DND-41 (cell line): ENCODE data around the gene PMP22.
A peak's percentile ranks its signal among the peaks of the same experiment; 100 is the strongest.

ENCODE experiments used
- ATAC-seq: fragments of 200-7000 bp; cut with Tn5 transposase; 3 replicates; pipeline ENCODE4 v1.9.1; 2021; ENCODE audit warnings: low read depth; ENCODE audit not compliant: insufficient read depth
- DNase-seq: peaks from one replicate; pipeline ENCODE4 v3.0.0-alpha.2; 2020
- H2AFZ ChIP-seq: 2 replicates; pipeline ENCODE4 v1.6.0; 2012; ENCODE audit warnings: low read depth, low read length
- H3K27ac ChIP-seq: 2 replicates; pipeline ENCODE4 v1.5.1; 2012; ENCODE audit warnings: low read length, inconsistent platforms
- H3K27me3 ChIP-seq: fragments of 200-600 bp; sonication (generic); 2 replicates; pipeline ENCODE4 v1.6.0; 2012; ENCODE audit warnings: low read length, mild to moderate bottlenecking, inconsistent platforms; ENCODE audit not compliant: insufficient read depth, poor library complexity
- H3K36me3 ChIP-seq: 2 replicates; pipeline ENCODE4 v1.5.1; 2012; ENCODE audit warnings: low read length, inconsistent platforms; ENCODE audit not compliant: insufficient read depth
- H3K4me1 ChIP-seq: 2 replicates; pipeline ENCODE4 v1.5.1; 2012; ENCODE audit warnings: mild to moderate bottlenecking, low read length; ENCODE audit not compliant: insufficient read depth
- H3K4me2 ChIP-seq: 2 replicates; pipeline ENCODE4 v1.6.0; 2012; ENCODE audit warnings: mild to moderate bottlenecking, moderate library complexity, low read length, inconsistent platforms; ENCODE audit not compliant: insufficient read depth
- H3K4me3 ChIP-seq, 2 experiments: fragments of 200-600 bp in 1 of 2; shearing (Covaris generic) in 1 of 2; 2 replicates each; pipeline ENCODE4 v1.5.1; 2012 to 2016; ENCODE audit warnings: inconsistent platforms in 2 of 2, low read length in 2 of 2, mild to moderate bottlenecking in 2 of 2, low read depth in 1 of 2, moderate library complexity in 1 of 2
- H3K79me2 ChIP-seq: 2 replicates; pipeline ENCODE4 v1.6.0; 2012; ENCODE audit warnings: low read length, inconsistent platforms; ENCODE audit not compliant: insufficient read depth
- H3K9ac ChIP-seq: 2 replicates; pipeline ENCODE4 v1.6.0; 2012; ENCODE audit warnings: low read depth, mild to moderate bottlenecking, inconsistent platforms, low read length, moderate library complexity
- H3K9me3 ChIP-seq: 2 replicates; pipeline ENCODE4 v1.5.1; 2012; ENCODE audit warnings: low read length, moderate library complexity, mild to moderate bottlenecking, inconsistent platforms; ENCODE audit not compliant: insufficient read depth, severe bottlenecking
- H4K20me1 ChIP-seq: 2 replicates; pipeline ENCODE4 v1.6.0; 2012; ENCODE audit warnings: low read length; ENCODE audit not compliant: insufficient read depth
- CTCF ChIP-seq: IDR thresholded peaks from 2 replicates; pipeline ENCODE4 v1.5.1; 2012; ENCODE audit warnings: borderline replicate concordance, low read length, moderate library complexity, mild to moderate bottlenecking; ENCODE audit not compliant: poor library complexity, severe bottlenecking; ENCODE audit errors: extremely low read depth
- EZH2 ChIP-seq: IDR thresholded peaks from 3 replicates; pipeline ENCODE4 v1.6.1; 2012; ENCODE audit warnings: borderline replicate concordance, low read depth, mild to moderate bottlenecking, moderate library complexity, low read length, inconsistent platforms; ENCODE audit not compliant: severe bottlenecking

Gene PMP22

GRCh38 chr17:15220785-15221184 is 44.3 kb downstream of the PMP22 start:
- Histone ChIP-seq H3K9me3 (no peaks in the 10 kb centered on the region), H4K20me1 (no peaks in the 10 kb centered on the region), H3K4me2 (no peak overlapping the region), H3K27ac (no peak overlapping the region), H3K27me3 (no peaks in the 10 kb centered on the region), H3K4me1 (no peaks in the 10 kb centered on the region), H3K9ac (no peak overlapping the region), H2AFZ (no peak overlapping the region), H3K4me3 (no peak overlapping the region), H3K79me2 (no peaks in the 10 kb centered on the region), H3K36me3 (no peaks in the 10 kb centered on the region)
- no peak for DNase-seq
- TF ChIP-seq EZH2 (no peak), CTCF (no peak)
- ATAC-seq, result no peak

- no peak overlapping the region for H3K9ac ChIP-seq
- no peaks in the 10 kb centered on the region for H3K4me1 ChIP-seq
- H3K79me2 ChIP-seq, result no peaks in the 10 kb centered on the region
- H3K4me2 ChIP-seq, result no peak overlapping the region
- ATAC-seq (no peak), DNase-seq (no peak)
- TF ChIP-seq EZH2 (no peak), CTCF (no peak)
- no peak overlapping the region for H3K4me3 ChIP-seq
- H3K27me3 ChIP-seq, result no peaks in the 10 kb centered on the region
- H3K36me3 ChIP-seq, result no peaks in the 10 kb centered on the region
- H3K9me3 ChIP-seq, result no peaks in the 10 kb centered on the region
- H3K27ac ChIP-seq, result no peak overlapping the region
- no peaks in the 10 kb centered on the region for H4K20me1 ChIP-seq
- no peak overlapping the region for H2AFZ ChIP-seq
Measured at GRCh38 chr17:15216481-15216880, 48.6 kb downstream of the PMP22 start.

- Histone ChIP-seq H3K36me3 (no peaks in the 10 kb centered on the region), H3K9ac (no peak overlapping the region), H3K27ac (no peak overlapping the region), H3K9me3 (no peaks in the 10 kb centered on the region), H3K4me1 (no peaks in the 10 kb centered on the region), H3K79me2 (no peaks in the 10 kb centered on the region), H4K20me1 (no peaks in the 10 kb centered on the region), H2AFZ (no peak overlapping the region), H3K27me3 (no peaks in the 10 kb centered on the region), H3K4me3 (no peak overlapping the region), H3K4me2 (no peak overlapping the region)
- TF ChIP-seq CTCF, result peak; percentile 50
- TF ChIP-seq EZH2, result no peak
- DNase-seq (no peak), ATAC-seq (no peak)
Measured at GRCh38 chr17:15213381-15214087, 51.6 kb downstream of the PMP22 start.
